GM12874 (cell line): Measurements from ENCODE around the gene PRKCSH.

Source experiments
- CTCF ChIP-seq: IDR thresholded peaks from 2 replicates; pipeline ENCODE4 v1.5.1; 2011; ENCODE audit warnings: low read depth, mild to moderate bottlenecking, control low read depth, low read length, moderate library complexity; ENCODE audit not compliant: insufficient read depth

The PRKCSH gene

GRCh38 chr19:11400798-11401197 lies 34.6 kb upstream of the PRKCSH start:
- no peak for TF ChIP-seq CTCF

GRCh38 chr19:11401808-11402543 lies 33.5 kb upstream of the PRKCSH start:
- TF ChIP-seq CTCF, result no peak

- TF ChIP-seq CTCF, result no peak
Measured at GRCh38 chr19:11404588-11405222, 30.7 kb upstream of the PRKCSH start.

- 0 out of 2 replicates have a peak, but pooled peaks have one; percentile 9 for TF ChIP-seq CTCF
Measured at GRCh38 chr19:11405846-11406643, 29.4 kb upstream of the PRKCSH start.

- TF ChIP-seq CTCF, result no peak
Measured at GRCh38 chr19:11408591-11408990, 26.8 kb upstream of the PRKCSH start.

- TF ChIP-seq CTCF, result no peak
Measured at GRCh38 chr19:11410682-11411081, 24.8 kb upstream of the PRKCSH start.

- no peak for TF ChIP-seq CTCF
Measured at GRCh38 chr19:11414544-11414943, 20.9 kb upstream of the PRKCSH start.
